ENCODE data around the gene FBXO31.

- TF ChIP-seq CTCF (IDR thresholded peaks at IDR 0.05), result no peak
- TF ChIP-seq EP300 (IDR thresholded peaks at IDR 0.05), result no peak
- TF ChIP-seq POLR2A (IDR thresholded peaks at IDR 0.05), result no peak
- TF ChIP-seq POLR2AphosphoS5 (IDR thresholded peaks at IDR 0.05), result no peak
Observed at GRCh38 chr16:87393680-87394055, 10.1 kb upstream of the FBXO31 start.
